Activated naive CD4-positive, alpha-beta T cell (primary cell): Measurements from ENCODE around the gene RAB27A.
A peak's percentile ranks its signal among the peaks of the same experiment; 100 is the strongest.
"Not testable (repeated sequence)": the region's sequence is repeated elsewhere in the genome, so short reads cannot be mapped to it uniquely, and the experiment has no call there.

Experiments
- DNase-seq, 4 experiments: peaks; one replicate each; lab custom pipeline; 2025; lab: John Stamatoyannopoulos, UW

The RAB27A gene

GRCh38 chr15:55289746-55290527 is at the start of gene RAB27A:
Gene RAB27A (minus strand): TSS chr15:55289813. CDS start chr15:55234934, 54,879 bp downstream.
- peak; percentile 28 to 62 (median 38) for DNase-seq

- no peak for DNase-seq
Measured at GRCh38 chr15:55337160-55337559, 47.5 kb upstream of the RAB27A start.

GRCh38 chr15:55334997-55335396 is 45.4 kb upstream of the RAB27A start:
- no peak for DNase-seq

GRCh38 chr15:55334371-55334770 is 44.8 kb upstream of the RAB27A start:
- DNase-seq, result no peak

- no peak for DNase-seq
Measured at GRCh38 chr15:55327387-55327786, 37.8 kb upstream of the RAB27A start.

- DNase-seq, result no peak
Measured at GRCh38 chr15:55322467-55322866, 32.9 kb upstream of the RAB27A start.

GRCh38 chr15:55320963-55321362 is 31.4 kb upstream of the RAB27A start:
- DNase-seq, result no peak

- no peak for DNase-seq
Measured at GRCh38 chr15:55320238-55320550, 30.6 kb upstream of the RAB27A start.

- DNase-seq, result no peak
Measured at GRCh38 chr15:55319537-55320237, 30.1 kb upstream of the RAB27A start.

GRCh38 chr15:55318588-55319494 is 29.2 kb upstream of the RAB27A start, which contains the start of the genes PIGB and PIGBOS1:
Gene PIGB (plus strand): TSS chr15:55319222. CDS start chr15:55319251, 29 bp downstream.
Gene PIGBOS1 (minus strand): TSS chr15:55319123. CDS start chr15:55317792, 1,331 bp downstream.
- peak; percentile 40 to 73 (median 55) for DNase-seq

- DNase-seq, result not testable (repeated sequence)
Measured at GRCh38 chr15:55302801-55303200, 13.2 kb upstream of the RAB27A start.

- DNase-seq, result no peak
Measured at GRCh38 chr15:55297315-55297714, 7.7 kb upstream of the RAB27A start.

GRCh38 chr15:55290528-55291057 is 980 bp upstream of the RAB27A start:
- peak; percentile 60 to 79 (median 68) for DNase-seq

GRCh38 chr15:55289011-55289745 is 435 bp downstream of the RAB27A start:
- no peak for DNase-seq

- DNase-seq, result no peak
Measured at GRCh38 chr15:55288006-55288717, 1.5 kb downstream of the RAB27A start.

- DNase-seq, result not testable (repeated sequence)
Measured at GRCh38 chr15:55286442-55287189, 3.0 kb downstream of the RAB27A start.

- DNase-seq, result no peak
Measured at GRCh38 chr15:55284426-55284825, 5.2 kb downstream of the RAB27A start.

GRCh38 chr15:55283379-55284147 is 6.0 kb downstream of the RAB27A start:
- DNase-seq, result no peak

- no peak for DNase-seq
Measured at GRCh38 chr15:55282284-55282833, 7.3 kb downstream of the RAB27A start.
